ENCODE data around the gene FMNL1. TPM values are rescaled to one million over a fixed set of nuclear protein-coding genes. Genes with fewer than 3 reads are reported as not detected.
A peak's percentile ranks its signal among the peaks of the same experiment; 100 is the strongest.
"Not testable (repeated sequence)": the region's sequence is repeated elsewhere in the genome, so short reads cannot be mapped to it uniquely, and the experiment has no call there.

FMNL1 gene, protein sequence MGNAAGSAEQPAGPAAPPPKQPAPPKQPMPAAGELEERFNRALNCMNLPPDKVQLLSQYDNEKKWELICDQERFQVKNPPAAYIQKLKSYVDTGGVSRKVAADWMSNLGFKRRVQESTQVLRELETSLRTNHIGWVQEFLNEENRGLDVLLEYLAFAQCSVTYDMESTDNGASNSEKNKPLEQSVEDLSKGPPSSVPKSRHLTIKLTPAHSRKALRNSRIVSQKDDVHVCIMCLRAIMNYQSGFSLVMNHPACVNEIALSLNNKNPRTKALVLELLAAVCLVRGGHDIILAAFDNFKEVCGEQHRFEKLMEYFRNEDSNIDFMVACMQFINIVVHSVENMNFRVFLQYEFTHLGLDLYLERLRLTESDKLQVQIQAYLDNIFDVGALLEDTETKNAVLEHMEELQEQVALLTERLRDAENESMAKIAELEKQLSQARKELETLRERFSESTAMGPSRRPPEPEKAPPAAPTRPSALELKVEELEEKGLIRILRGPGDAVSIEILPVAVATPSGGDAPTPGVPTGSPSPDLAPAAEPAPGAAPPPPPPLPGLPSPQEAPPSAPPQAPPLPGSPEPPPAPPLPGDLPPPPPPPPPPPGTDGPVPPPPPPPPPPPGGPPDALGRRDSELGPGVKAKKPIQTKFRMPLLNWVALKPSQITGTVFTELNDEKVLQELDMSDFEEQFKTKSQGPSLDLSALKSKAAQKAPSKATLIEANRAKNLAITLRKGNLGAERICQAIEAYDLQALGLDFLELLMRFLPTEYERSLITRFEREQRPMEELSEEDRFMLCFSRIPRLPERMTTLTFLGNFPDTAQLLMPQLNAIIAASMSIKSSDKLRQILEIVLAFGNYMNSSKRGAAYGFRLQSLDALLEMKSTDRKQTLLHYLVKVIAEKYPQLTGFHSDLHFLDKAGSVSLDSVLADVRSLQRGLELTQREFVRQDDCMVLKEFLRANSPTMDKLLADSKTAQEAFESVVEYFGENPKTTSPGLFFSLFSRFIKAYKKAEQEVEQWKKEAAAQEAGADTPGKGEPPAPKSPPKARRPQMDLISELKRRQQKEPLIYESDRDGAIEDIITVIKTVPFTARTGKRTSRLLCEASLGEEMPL
- 5.7 TPM for polyA plus RNA-seq (ENCODE audit: insufficient read length)
- long read RNA-seq, donor 1: 0 reads
- long read RNA-seq, donor 2: 0 reads
- long read RNA-seq, donor 3: 0 reads
- long read RNA-seq, donor 4: 0 reads
- long read RNA-seq, donor 5: 0 reads
- long read RNA-seq, donor 6: 0 reads
- long read RNA-seq, donor 7: 0 reads
- long read RNA-seq, donor 8: 0 reads

DNA sequence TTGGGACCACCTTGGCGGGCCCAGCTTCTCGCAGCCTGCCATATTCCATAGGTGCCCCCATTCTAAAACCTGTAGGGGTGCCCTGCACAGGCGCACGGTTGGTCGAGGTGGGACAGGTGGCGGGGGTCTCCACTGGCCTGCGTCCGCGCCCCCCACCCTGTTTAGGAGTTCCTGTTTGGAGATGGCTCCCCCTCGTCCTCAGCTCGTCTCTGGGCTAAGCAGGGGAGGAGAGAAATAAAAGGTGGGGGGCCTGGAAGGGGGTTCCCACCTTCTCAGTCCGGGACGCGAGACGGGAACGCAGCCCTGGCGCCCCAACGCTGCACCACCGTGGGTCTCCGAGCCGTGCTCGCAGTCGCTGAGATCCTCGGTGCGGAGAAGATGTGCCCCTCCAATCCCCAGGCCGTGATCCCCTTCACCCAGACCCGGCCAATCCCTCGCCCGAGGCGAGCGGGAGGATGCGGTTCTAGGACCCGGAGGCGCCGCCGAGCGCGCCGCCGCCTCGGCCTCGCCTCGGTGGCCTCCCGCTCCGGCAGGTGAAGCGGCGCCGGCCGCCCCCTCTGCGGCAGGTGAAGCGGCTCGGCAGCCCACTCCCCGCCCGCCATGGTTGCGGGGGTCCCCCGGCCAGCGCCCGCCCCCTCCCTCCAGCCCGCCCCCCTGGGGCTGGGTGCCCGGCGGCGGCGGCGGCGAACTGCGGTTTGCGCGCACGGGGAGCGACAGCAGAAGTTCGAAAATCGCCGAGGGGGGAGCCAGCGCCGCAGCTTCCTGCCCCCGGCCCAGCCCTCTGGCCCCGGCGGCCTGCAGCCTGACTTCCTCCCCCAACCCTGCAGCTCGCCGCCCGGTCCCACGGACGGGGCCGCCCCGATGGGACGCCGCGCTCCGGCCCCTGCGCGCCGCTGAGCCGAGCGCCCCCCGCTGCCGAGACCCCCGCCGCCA lies at the start of gene FMNL1:
Gene FMNL1, plus strand, starts transcription at position 805 of the 933 bp plus-strand sequence. CDS start 240 bp downstream, outside the sequence.
- no peak for DNase-seq

DNA sequence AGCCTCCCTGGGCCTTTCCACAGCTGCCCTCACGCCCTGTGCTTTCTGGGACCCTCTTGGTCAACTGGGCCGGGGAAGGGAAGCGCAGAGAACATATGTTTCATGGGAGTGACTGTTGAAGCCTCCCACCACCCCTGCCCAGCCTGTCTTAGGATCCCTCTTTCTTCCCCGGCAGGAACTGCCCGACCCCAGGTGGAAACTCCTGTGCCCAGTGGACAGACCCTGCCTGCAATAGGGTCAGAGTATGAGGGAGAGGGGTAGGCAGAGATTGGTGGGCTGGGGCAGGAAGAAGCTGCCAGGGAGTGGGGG lies 49.5 kb upstream of the FMNL1 start:
- no peak for DNase-seq

DNA sequence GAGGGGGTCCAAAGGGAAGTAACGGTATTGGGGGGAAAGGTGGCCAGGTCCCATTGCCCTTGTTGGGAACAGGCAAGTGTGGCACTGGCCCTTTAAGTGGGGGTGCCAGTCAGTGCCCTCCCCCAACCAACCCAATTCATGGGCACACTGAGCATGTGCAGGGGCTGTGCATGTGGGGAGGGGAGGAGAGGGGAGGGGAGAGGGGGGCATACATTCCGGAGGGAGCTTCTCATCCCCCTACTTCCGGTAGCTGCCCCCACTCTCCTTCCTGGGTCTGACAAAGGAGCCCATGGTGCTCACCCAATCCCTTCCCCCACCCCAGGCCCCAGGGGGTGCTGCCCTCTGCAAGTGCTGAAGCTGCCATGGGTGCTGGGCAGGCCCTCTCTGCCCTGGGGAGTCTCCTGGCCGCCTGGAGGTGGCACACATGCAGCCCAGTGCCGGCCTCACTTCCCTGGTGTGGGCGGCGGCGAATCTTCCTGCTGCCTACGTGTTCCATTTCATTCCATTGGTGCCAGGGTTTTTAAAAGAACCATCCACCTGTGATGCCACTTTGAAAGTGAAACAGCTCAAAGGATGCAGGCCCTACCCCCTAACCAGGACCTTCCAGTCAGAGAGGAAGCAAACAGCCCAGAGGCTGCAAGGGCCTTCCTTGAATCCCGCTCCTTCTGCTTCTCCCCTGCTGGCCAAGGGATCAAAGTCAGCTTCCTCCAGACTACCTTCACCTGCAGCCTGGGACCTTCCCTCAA lies 49.0 kb upstream of the FMNL1 start:
- peak; percentile 78 for DNase-seq

DNA sequence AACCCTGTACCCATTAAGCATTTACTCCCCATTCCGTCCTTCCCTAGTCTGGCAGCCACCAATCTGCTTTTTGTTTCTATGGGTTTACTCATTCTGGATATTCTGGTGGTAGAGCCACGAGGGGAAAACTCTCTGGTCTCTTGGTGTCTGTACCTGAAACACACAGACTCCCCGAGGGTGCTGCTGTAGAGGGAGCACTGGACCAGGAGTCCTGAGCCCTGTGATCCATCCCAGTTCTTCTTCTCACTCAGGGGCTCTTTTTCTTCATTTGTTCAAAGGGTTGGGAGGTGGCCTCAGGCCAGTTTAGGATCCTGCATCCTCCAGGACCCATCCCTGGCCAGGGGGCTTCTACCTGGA lies 45.9 kb upstream of the FMNL1 start:
- DNase-seq: no peak

DNA sequence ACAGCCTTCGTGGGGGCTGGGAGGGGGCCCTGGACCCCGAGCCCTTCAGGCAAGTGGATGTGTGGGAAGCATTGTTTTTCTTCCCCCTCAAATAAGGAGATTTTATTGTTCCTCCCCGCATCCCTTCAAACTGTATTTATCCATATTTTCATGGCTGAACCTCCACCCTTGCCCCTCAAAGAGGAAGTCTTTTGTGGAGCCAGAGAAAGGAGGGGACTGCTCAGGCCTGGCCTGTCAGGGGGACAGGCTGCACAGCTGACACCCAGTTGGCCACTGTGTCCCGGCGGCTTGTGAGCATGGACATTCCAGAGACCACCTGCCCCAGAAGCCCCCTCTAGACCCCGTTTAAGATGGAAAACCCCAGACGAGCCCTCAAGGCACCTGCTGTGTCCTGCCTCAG lies 44.1 kb upstream of the FMNL1 start:
- DNase-seq: no peak

DNA sequence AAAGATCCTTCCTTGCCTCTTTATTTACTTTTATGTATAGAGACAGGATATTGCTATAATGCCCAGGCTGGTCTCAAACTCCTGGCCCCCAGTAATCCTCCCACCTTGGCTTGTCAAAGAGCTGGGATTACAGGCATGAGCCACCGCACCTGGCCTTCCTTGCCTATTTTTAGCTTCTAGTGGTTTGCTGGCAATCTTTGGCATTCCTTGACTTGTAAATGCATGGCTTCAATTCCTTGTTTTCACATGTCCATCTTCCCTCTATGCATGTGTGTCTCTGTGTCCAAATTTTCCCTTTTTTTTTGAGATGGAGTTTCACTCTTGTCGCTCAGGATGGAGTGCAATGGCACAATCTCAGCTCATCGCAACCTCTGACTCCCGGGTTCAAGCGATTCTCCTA lies 37.5 kb upstream of the FMNL1 start:
- DNase-seq: no peak

DNA sequence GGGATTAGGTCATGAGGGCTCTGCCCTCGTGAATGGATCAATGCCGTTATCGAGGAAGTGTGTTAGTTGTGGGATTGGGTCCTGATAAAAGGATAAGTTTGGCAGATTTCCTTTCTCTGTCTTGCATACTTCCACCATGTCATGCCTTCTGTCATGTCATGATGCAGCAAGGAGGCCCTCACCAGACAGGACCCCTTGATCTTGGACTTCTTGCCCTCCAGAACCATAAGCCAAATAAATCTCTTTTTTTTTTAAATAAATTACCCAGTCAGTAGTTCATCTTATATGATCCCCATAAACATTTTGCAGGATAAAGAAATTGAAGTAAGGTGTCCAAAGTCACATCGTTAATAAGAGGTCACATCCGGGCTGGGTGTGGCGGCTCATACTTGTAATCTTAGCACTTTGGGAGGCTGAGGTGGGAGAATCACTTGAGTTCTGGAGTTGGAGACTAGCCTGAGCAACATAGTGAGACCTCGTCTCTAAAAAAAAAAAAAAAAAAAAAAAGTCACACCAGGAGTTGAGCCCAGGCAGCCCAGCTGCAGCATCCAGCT lies 34.8 kb upstream of the FMNL1 start:
- no peak for DNase-seq

DNA sequence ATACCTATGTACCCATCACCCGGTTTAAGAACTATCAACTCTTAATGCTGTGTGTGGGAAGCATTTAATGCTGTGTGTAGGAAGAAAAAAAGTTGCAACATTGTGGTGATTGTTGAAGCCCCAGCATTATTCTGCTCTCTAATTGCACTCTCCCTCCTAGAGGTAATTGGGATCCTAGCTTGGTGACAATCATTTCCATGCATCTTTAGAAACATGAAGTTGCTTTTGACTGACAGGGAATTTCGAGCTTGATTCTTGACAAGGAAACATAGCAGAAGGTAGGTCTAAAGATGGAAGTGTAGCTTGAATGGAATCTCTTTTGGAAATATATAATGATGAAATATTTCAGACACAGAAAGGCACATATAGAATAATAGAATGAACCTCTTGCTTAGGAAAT lies 32.7 kb upstream of the FMNL1 start:
- no peak for DNase-seq

DNA sequence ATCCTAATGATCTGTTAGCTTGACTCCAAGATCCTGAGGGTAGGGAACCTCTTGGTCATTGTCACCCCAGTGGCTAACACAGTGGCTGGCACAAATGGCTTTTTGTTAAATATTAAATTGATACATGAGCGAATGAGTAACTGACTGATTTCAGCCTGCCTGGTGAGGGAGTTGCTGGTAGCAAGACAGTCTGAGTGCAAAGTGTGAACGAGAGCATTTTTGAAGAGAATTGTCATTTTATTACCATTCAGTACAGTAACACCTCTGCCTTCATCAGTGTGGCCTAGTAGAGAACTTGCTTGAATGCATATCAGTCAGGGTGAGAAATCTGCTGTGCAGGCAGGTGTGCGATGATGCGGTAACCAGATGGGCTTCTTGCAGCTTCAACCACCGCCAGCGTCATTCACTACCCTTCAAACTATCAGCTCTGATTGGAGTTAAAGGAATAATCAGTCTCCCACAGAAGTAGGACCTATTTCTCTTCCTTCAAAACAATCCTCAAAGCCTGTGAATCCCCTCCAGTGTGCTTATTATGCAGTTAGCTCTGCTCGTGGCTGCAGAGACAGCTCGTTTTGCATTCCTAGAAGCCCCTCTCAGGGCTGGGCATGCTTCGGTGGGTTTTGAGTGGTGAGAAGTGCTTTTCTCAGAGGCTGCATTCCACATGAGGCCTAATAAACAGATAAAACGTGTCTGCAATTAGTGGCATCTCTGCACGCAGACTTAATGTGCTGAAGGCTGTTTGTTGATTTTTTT lies 31.0 kb upstream of the FMNL1 start:
- DNase-seq: no peak

DNA sequence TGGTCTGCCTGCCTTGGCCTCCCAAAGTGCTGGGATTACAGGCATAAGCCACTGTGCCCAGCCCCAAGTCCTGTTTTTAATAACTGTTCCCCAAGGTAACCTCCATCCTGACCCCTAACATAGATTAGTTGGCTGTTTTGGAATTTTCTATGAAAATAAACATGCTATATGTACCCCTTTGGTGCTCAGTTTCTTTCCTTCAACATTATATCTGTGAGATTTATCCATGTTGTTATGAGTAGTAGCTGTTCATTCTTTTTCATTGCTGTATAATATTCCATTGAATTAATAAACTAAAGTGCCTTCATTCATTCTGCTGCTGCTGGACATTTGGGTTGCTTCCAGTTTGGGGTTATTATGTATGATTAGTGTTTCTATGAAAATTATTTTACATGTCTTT lies 26.3 kb upstream of the FMNL1 start:
- no peak for DNase-seq

DNA sequence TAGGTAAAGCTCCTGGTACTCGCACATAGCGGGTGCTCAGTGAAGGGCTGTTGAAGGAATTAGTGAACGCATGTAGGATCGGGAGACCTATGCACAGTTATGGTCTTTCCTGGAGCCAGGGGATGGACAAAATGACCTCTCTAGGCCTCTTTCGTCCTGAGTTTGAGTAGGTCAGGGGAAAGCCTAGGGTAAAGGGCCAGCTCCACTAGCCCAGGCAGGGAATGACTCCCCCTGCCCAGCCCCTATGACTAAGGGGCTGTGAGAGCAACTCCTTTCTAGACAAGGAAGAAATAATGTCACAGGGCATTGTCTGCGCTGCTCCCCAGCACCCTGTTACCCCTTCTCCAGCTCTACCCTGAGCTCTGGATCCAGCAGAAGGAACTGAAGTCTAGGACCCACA lies 24.6 kb upstream of the FMNL1 start:
- no peak for DNase-seq

DNA sequence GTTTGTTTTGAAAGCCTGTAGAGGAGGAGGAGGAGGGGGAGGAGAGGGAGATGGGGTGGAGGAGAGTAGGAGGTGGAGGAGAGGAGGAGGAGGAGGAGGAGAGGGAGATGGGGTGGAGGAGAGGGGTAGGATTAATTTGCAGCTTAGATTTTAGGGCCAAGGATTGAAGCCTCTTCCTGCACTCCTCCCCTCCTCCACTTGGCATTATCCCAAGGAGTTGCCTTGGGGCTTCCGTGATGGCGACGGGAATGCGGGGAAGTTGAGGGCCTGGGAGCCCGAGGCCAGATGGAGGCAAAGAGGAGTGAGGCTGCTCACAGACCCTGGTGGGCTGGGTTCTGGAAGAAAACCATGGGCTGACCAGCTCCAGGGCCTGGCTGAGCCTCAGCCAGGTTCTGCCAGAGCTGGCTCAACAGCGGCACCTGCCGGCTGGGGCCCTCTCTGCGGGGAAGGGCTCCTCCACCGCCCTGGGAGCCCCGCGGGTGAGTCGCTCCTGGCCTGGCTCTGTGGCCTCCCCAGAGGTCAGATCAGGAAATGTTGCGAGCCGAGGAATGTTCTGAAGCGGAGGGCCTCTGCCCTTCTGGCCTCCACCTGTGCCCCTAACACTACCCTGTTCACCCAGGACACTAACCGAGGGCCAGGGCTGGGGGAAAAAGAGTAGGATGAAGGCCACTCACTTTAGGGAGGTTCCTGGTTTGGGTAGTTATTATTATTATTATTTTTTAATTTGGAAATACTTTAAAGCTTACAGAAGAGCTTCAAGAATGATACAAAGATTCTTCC lies 23.9 kb upstream of the FMNL1 start:
- peak; percentile 87 for DNase-seq

DNA sequence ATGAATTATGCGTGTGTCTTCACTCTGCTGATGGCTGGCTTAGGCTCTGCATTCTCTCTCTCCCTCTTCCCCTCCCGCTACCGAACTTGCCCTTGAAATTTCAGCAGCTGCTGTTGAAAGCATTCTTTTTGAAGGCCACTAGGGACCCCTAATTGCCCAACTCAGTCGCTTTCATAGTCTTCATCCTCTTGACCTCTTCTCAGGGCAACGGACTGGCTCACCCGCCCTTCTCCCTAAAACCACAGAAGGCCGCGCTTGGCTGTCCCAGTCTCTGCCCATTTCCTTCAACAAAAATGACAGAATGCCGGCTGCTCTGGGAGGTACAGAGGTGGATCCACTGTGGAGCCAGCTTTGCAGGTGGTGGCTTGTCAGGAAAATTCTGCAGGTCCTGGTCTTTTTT lies 21.0 kb upstream of the FMNL1 start:
- no peak for DNase-seq

DNA sequence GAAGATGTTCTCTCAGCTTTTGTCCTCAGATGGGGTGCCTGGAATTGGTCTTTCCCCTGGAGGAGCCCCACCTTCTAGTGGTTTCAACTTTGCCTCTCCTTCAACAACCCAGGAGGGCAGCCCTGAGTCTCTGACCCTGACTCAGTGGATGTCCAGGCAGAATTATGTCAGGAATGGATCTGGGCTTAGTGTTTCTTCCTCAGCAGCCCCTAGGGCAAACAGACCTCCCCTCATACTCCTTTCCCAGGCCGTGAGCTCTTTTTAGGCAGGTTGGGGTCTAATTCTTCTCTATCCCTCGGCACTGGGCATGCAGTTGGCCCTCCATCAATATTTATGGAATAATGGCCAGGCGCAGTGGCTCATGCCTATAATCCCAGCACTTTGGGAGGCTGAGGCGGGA lies 20.2 kb upstream of the FMNL1 start:
- no peak for DNase-seq

DNA sequence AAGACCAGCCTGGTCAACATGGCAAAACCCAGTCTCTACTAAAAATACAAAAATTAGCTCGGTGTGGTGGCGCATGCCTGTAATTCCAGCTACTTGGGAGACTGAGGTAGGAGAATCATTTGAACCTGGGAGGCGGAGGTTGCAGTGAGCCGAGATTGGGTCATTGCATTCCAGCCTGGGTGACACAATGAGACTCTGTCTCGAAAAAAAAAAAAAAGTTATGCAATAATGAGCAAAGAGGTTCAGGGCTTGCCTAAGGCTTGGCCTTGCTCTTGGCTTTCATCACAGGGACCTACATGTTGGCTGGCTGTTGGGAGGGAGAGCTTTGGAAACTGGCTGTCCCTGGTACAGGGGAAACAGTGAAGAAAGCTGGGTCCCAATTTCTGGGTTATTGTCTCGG lies 19.8 kb upstream of the FMNL1 start:
- not testable (repeated sequence) for DNase-seq

DNA sequence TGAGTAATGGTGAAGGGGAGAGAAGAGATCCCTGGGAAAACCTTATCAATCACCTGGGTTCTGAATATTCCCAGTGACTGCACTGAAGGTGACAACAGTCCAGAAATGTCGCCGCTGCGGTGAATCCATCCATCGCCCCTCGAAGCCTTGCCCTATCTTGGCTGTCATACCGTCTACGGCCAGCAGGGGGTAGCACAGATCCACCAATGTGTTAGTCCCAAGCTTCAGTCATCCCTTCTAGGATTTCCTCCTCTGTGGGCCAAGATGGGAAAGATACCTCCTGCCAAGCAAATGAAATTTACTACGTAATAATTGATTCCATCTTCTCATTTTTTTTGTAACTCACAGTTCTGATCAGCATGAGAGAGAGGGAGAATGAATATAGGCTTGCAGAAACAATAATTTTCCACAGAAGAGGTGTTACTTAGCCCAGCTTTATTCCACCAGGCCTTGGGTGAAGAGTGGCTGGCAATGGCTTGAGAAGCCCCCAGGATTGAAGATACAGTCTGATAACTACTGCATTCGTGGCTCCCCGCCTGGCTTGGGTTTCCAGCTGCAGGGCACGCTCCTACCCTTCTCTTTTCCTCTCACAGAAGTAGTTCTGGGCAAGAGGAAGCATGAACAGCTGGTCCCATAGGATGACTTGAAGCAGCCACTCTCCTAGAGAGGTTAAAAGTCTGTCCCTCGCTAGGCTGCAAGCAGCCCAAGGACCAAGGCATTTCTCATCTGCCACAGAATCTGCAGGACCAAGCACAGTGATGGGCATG lies 2.6 kb upstream of the FMNL1 start:
- peak; percentile 83 for DNase-seq

DNA sequence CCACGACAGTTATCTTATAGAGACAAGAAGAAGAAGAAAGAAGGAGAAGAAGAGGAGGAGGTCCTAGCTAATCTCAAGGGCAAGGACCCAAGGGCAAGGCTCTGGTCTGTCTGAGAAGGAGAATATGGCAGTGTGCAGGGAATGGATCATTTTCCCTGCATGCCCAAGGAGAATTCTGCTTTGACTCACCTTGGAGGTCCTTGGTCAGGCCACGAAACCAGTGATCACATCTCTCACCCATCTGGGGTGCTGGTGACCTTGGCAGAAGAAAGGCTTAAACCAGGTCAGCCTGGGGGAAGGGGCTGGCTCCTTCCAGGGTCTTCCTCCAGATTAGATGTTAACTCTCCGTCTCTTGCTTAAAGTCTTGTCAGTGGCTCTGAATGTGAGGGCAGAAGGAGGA lies 1.6 kb upstream of the FMNL1 start:
- DNase-seq: no peak

DNA sequence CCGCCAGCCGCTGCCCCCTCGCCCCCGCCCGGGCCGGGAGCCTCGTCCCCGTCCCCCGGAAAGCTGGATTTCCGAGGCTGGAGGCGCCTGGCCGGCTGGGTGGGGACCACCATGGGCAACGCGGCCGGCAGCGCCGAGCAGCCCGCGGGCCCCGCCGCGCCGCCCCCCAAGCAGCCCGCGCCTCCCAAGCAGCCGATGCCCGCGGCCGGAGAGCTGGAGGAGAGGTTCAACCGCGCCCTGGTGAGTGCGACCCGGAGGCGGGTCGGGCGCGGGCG lies 266 bp downstream of the FMNL1 start:
- DNase-seq: no peak
